Activated CD4-positive, alpha-beta T cell treated with anti-CD3 and anti-CD28 coated beads for 4 hours (primary cell): Measurements from ENCODE around the gene SLC39A1.

Experiments
- DNase-seq, 2 donors: peaks; one replicate each; pipeline ENCODE4 v3.0.0-alpha.2; 2020

Gene SLC39A1

GRCh38 chr1:153946622-153947241 is 16.6 kb downstream of the SLC39A1 start, which contains the start of gene DENND4B:
Gene DENND4B (minus strand): TSS chr1:153946718. CDS start chr1:153944374, 2,344 bp downstream.
- DNase-seq: peak; percentile 69 to 78

GRCh38 chr1:153945795-153946621 is 17.3 kb downstream of the SLC39A1 start:
- DNase-seq: peak; percentile 50 to 64

GRCh38 chr1:153945131-153945794 is 18.1 kb downstream of the SLC39A1 start:
- peak; percentile 69 to 76 for DNase-seq

DNA sequence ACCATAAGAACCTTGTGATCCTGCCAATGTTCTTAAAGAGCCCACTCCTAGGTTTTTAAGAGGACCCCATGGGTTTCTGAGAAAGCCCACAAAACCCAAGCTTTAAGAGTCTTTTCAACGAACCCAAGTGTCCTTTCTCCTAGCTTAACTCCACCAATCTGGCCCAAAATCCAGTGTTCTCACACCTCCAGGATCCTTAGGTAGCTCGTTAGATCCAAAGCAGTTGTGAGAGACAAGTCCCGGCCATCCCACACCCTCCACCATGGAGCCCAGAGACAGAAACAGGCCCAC is 18.6 kb downstream of the SLC39A1 start:
- no peak for DNase-seq

- no peak for DNase-seq
Measured at GRCh38 chr1:153944005-153944826, 19.1 kb downstream of the SLC39A1 start.

DNA sequence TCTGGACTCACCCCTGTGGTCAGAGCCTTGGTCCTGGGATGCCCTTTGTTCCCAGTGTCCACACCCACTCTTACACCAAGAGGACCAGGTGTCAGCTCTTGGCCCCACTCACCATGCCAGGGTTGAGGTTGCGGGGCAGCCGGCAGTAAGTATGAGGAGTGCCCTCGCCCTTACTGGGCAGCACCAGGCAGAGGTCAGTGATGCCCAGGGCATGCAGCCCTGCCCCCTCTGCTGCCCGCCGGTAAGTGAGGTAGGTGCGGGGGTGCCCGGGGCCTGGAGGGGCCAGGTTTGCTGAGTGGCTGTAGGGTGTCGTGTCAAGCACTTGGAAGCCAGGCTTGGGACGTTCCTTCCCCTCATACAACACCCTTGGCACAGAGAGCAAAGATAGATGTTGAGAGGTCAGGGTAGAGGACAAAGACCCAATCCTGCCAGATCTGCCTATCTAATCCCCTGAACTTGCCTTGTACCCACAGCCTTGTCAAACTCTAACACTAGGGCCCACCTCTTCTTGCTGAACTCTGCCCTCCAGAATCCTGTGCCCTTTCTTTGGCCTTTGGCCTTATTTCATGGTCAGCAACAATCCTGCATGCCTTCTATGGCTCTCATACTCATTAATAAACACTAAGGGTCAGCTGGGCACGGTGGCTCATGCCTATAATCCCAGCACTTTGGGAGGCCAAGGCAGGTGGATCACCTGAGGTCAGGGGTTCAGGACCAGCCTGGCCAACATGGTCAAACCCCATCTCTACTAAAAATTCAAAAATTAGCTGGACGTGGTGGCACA is 20.4 kb downstream of the SLC39A1 start:
- no peak for DNase-seq

DNA sequence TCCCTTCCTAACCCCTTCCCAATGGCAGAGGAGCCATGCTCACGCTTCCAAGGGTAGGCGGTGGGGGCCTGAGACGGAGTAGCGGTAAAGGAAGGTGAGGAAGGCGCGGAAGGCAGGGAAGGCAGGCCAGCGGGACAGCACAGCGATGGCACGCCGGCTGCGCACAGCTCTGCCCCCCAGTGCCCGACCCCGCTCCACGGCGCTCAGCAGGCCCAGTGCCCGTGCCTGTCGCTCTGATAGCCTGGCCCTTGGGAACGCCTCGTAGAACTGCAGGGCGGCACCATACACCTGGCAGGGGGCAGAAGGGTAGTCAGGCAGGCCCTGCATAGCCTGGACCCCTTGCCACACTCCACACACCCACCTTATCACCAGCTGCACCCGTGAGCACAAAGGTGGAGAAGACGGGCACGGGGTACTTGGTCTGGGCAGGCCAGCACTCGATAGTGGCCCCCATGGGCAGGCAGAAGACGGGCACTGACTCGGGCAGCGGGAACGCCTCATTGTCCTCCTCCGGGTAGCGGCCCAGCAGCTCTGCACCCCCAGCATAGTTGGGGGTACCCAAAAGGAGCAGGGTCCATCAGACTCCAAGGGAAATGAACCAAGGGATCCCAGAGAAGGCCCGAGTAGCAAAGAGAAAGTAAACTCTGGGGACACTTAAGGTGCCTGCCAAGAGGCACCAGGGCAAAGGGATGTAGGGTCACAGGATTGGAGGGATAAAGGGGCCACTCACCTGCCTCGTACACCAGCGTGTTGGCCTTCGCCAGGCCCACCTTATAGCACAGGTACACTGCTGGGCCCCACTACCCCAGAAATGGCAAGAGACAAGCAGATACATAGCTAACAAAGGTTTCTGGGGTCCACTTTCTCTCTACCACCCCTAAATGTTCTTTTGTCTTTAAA is 21.3 kb downstream of the SLC39A1 start:
- no peak for DNase-seq

DNA sequence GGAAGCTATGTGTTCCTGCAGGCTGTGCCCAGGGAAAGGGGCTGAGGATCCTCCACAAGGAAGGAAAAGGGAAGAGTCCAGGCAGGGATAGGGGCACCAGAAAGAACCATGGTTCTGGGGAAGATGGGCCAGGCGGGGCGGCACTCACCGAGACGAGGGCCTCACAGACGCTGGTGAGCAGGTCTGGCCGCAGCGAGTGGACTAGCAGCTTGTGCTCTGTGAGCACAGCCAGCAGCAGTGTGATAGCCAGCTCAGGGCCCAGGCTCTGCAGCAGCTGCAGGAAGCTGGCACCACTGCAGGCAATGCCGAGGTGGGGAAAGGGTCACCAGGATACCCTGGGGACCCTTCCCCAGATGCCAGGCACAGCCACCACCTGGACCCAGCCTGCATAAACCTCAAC is 22.6 kb downstream of the SLC39A1 start:
- no peak for DNase-seq

GRCh38 chr1:153939476-153939875 is 23.9 kb downstream of the SLC39A1 start:
- no peak for DNase-seq

DNA sequence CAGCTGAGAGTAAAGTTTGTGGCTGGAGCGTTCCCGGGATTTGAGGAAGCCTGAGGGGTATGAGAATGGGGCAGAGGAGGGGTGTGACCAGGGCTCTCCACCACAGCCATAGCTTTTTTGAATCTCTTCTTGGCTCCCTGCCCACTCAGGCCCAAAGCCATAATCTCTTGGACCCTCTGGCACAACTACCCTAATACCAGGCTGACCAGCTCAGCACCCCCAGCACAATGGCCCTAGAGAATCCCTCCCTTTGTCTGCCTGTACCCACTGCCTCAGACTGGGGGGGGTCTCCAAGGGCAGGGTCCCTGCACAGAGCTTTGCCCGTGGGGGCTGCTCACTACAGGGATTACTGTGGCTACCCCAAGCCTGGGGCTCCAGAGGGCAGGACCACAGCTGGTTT is 24.3 kb downstream of the SLC39A1 start:
- DNase-seq: no peak

GRCh38 chr1:153937331-153937730 is 26.0 kb downstream of the SLC39A1 start:
- no peak for DNase-seq

DNA sequence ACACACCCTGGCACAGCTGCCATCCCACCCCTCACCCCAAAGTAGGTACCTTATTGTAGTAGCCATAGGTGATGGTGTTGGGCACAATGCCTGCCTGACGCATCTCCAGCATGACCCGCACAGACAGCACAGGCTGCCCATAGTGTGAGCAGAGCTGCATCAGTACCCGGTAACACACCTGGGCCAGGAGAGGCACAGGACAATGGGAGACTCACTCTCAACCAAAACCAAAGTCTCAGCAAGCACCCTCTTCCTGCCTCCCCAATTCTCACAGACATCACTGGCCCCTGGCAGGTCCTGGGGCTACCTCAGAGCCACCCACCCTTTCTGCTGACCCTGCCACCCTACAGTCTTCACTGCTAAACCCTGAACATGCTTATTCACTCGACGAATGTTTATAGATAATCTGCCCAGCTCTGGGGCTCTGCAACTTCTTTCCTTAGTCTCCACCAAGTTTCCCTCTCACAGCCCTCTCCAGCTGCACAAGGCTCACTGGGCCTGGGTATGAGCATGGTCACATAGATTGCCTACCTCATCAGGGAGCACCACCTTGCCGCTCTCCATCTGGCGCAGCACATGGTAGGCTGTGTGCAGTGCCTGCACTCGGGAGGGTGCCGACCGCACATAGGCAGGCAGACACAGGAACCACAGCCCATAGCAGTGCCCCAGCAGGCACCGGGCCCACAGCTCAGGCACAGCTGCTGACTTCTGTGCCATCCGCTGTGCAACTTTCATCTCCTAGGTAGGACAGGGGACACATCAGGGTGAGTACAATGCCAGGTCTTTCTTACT is 27.1 kb downstream of the SLC39A1 start:
- DNase-seq: no peak

DNA sequence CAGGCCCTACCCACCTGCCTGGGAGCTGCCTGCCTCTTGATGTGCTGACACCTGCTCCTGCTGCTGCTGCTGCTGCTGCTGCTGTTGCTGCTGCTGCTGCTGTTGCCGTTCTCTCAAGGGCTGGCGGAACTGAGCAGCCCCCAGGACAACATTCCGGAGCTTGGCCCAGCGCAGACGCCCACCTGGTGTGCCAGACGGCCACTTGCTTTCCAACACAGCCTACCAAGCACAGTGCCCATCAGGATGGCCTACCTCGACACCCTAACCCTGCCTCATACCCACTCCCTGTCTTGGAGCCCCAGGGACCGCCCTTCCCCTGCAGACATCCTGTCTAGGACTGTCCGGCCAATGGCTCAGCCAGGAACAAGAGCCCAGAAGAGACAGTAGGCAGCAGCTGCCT is 28.6 kb downstream of the SLC39A1 start:
- no peak for DNase-seq

DNA sequence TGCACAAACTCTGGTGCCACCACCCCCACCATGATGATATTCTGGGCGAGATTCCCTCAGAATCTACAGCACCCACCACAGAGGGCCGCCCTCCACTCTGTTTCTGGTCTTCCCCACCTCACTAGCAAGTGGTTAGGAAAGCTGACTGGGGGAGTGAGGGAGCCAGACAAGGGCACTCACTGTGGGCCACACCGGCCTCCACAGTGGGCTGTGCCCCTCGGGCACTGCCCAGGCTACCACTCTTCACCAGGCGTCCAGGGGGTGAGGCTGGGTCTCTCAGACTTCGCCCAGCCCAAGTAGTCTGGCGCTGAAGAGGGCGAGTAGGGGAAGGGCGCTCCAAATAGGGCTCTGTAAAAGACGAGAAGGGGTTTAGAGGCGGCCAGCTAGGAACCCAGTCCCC is 29.4 kb downstream of the SLC39A1 start:
- DNase-seq: no peak

- DNase-seq: no peak
Measured at GRCh38 chr1:153933430-153933829, 29.9 kb downstream of the SLC39A1 start.

GRCh38 chr1:153932156-153933131 is 30.9 kb downstream of the SLC39A1 start:
- DNase-seq: no peak

DNA sequence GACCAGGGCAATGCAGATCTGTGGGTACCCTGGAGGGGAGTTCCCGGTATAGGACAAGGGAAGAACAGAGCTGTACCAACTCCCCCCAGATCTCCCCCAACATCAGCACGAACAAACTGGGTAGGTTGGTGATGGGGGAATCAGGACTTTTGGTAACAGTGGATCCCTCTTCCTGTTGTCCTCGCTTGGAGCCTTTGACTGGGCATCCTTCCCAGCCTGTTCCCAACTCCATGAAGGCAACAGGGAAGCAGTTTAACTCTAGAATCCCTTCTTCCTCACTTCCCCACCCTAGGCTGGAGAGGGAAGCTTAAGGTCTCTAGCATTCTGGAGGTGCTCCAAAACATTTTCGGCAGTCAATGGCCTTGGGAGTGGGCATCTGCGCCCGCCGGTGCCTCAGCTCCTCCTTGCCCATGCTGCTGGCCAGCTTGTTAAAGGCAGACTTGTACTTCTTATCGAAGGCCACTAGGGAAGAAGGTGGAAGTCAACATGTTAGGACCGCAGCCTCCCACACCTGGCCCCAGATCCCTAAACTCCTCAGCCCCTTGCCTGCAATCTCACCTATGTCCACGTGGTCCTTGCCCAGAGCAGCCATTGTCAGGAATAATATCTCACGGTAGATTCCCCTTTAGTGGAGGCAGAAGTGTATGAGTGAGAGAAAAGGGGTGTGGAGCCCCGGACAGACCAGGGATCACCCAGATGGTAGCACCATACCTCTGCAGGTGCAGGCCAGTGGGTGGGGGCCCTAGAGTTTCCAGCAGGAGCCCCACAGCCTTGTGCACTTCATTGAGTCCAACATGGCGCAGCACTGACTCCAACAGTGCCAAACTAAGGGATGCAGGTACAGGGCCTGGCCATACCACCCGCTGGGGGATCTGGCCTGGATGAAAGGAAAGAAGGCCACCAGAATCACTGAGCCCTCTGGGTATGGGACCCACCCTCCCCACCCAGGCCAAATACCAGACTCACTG is 33.1 kb downstream of the SLC39A1 start:
- DNase-seq: no peak

GRCh38 chr1:153929426-153929825 is 33.9 kb downstream of the SLC39A1 start:
- no peak for DNase-seq
